SIG-M5 treated with dmso at 0.1 percent for 504 hours (cell line): ENCODE measurements around the gene SALL3.

Source experiments
- DNase-seq: peaks from one replicate; lab custom pipeline; 2025; ENCODE audit not compliant: unreplicated experiment; lab: John Stamatoyannopoulos, UW

The SALL3 gene

DNA sequence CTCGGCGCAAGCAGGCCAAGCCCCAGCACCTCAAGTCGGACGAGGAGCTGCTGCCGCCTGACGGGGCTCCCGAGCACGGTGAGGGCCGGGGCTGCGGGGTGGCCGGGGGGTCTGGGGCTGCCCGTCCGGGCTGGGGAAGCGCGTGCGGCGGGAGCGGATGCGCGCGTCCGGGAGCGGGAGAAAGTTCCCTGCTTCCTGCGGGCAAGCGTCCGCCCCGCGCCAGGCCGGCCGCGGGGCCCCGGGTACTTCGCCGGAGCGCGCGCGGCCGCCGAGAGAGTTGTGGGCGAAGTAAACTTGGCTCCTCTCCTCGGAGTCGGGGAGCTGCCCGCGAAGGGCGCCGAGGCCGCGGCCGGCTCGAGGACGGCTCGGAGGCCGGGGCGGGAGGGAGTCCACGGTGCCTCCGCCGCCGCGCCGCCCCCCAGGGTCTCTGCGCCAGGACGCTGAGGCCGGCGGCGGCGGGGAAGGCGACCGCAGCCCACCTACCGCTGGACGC is 707 bp downstream of the SALL3 start:
- no peak for DNase-seq

DNA sequence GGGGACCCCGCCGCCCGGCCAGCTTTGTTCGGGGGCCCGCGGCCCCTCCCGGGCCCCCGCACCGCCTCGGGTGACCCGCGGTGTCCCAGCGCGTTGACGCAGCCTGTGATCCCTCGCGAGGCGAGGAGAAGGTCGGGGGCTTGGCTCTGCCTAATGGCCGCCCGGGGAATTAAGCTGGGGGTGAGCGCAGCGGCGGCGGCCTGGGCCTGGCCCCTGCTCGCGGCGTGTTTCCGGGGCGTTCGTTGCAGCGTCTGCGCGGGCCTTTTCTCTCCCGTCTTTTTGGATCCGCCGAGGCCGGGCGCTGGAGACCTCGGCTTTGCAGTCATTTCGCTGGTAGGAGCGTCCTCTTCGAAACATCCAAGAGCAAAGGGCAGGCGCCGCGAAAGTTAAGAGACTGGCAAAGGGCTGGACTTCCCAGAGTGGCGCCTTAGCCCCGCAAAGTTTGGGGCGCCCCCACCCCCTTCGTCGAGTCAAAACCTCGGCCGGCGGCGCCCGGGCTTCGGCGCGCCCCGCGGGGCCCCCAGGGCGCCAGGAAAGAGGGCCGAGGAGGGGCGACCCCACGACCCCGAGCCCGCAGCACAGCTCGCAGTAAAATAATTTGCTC is 1.3 kb downstream of the SALL3 start:
- no peak for DNase-seq

DNA sequence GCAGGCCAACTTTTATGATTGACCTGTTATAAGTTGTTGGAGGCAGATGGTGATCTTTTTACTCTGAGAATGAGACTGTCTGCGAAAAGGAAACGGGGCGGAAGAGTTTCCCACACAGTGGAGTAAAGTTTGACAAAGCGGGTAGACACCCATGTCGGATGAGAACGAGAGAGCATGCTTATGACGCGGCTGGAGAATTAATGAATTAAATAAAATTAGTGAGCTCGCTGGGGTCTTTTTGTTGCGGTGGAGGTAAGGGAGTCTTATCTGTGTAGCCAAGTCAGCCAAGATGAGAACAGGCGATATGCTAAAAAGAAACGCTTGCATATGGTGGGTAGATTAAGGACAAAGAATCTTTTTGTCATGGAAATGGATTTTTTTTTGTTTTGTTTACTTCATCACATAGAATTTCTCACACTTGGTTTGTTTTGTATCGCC is 1.8 kb downstream of the SALL3 start:
- no peak for DNase-seq

DNA sequence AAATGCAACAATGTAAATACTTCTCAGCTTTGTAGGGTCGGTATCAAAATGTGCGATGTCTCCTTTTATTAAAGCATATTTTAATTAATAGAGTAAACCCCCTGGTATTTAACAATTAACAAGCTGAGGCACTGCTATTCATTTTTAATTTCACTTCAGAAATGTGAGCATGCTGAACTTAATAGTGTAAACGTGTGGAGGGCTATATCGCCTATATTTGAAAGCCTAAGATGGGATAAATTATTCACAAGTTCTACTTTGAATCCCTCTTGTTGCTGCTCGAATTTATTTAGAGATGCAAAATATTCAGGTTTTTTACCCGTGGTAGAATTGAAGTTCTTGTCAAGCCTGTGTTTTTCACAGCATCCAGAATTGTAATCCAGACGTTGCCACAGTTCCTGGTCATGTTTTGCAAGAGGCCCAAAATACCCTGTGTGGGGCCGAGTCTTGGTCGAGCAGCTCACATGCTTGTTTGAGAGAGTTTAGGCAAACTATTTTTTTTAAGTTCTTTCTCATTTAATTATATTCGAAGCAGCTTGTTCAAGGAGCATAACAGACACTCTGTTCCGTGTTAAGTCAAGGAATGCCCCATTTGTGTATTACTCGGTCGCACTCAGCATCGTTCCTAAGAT is 2.5 kb downstream of the SALL3 start:
- DNase-seq, result peak; percentile 36

DNA sequence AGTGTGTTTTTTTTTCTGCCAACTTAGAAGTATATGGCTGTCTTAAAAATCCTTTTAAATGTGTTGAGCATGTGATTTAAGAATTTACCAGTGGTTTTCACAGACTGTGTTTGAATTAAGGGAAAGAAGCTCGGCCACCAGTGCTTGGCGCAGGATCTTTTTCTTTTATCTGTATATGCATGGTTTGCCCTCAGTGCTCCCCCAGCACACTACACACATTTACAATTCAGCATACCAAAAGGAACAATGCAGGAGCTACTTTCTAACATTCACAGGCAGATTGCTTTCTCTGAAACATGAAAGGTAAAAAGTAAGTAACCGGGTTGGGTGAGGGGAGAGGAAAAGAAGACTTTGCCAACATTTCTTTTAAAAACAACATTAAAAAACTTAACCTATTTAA is 3.9 kb downstream of the SALL3 start:
- no peak for DNase-seq

DNA sequence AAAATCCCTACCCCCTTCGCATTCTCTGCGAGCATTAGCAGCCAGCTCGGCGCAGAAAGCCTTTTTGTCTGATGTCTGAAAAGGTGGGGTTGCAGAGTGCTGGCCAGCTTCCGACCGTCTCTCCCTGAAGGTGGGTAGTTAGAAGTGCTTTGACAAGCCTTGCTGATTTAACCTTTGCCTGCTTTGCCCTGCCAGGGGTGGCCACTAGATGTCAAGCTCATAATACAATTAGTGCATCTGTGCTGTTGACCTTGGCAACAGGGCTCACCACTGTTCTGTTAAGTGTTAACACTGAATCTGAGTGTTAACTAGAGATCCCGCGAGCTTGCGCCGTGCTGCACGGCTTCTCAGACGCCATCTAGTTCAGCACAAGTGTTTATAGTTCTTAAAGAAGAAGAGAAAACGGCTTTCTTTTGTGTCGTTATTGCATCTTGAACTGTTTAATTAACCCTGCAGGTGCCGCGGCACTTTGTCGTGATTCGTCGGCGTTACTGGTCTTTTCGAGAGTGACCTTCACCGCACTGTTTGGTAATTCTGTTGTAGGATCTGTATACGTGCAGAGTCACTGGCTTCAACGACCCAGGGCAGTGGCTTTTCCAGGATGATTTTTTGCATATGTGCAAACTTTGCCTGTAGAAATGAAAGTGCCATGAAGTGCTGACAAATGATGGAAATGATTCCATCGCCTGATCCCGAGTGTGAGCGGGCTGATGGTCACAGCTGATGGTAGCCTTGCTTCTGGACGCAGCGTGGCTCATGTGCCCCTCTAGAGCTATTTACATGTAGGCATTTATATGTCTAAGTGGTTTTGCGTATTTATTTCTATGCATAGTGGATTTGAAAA is 5.5 kb downstream of the SALL3 start:
- DNase-seq, result peak; percentile 15

DNA sequence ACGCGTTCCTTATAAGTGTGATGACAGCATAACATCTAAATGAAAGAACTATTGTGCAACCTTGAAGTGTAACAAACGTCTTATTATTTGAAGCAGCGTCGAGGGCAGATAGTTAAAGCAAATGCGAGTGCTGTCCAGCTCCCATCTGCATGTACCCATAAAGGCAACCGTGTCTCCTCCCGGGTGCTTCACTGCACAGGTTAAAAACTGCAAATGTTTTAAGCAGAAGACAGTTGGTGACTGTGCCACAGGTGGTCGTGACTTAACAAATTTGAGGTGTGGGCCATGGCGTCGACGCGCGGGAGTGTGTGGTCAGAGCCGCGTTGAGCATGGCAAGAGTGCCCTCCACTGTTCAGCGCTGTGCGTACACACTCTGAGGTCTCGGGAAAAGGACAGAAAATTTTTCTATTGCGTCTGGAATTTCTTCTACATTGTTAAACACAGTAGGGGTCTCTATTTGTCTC is 6.4 kb downstream of the SALL3 start:
- peak; percentile 45 for DNase-seq

DNA sequence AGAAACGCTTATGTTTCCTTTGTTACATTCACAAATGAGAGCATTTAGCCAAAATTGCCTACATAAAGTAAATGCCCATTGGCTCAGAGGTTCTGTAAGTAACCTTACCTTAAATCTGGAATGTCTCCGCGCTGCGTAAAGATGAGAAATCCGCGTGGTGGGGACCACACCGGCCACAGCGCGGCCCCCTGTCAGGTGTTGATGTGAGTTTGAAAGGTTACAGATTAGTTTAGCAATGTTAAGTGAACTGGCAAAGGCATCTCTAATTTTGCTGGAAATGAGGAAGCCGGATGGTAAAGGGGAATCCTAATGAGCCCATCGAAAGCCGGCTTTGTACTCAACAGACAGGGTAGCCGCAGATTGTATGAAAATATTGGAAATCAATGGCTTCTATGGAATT is 11.8 kb downstream of the SALL3 start:
- no peak for DNase-seq

DNA sequence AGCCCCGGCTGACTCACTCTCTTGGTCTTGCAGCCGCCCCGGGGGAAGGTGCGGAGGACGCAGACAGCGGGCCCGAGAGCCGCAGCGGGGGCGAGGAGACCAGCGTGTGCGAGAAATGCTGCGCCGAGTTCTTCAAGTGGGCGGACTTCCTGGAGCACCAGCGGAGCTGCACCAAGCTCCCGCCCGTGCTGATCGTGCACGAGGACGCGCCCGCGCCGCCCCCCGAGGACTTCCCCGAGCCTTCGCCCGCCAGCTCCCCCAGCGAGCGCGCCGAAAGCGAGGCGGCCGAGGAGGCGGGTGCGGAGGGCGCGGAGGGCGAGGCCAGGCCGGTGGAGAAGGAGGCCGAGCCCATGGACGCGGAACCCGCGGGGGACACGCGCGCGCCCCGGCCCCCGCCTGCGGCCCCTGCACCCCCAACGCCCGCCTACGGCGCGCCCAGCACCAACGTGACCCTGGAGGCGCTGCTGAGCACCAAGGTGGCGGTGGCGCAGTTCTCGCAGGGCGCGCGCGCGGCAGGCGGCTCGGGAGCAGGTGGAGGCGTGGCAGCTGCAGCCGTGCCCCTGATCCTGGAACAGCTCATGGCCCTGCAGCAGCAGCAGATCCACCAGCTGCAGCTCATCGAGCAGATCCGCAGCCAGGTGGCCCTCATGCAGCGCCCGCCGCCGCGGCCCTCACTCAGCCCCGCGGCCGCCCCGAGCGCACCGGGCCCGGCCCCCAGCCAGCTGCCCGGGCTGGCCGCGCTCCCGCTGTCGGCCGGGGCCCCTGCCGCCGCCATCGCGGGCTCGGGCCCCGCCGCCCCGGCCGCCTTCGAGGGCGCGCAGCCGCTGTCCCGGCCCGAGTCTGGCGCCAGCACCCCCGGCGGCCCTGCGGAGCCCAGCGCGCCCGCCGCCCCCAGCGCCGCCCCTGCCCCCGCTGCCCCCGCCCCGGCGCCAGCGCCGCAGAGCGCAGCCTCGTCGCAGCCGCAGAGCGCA is 12.7 kb downstream of the SALL3 start:
- DNase-seq, result no peak

DNA sequence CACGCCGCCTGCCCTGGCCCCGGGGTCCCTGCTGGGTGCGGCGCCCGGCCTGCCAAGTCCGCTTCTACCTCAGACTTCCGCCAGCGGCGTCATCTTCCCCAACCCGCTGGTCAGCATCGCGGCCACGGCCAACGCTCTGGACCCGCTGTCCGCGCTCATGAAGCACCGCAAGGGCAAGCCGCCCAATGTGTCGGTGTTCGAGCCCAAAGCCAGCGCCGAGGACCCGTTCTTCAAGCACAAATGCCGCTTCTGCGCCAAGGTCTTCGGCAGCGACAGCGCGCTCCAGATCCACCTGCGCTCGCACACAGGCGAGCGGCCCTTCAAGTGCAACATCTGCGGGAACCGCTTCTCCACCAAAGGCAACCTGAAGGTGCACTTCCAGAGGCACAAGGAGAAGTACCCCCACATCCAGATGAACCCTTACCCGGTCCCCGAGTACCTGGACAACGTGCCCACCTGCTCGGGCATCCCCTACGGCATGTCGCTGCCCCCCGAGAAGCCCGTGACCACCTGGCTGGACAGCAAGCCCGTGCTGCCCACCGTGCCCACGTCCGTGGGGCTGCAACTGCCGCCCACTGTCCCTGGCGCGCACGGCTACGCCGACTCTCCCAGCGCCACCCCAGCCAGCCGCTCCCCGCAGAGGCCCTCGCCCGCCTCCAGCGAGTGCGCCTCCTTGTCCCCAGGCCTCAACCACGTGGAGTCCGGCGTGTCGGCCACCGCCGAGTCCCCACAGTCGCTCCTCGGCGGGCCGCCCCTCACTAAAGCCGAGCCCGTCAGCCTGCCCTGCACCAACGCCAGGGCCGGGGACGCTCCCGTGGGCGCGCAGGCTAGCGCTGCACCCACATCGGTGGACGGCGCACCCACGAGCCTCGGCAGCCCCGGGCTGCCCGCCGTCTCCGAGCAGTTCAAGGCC is 13.7 kb downstream of the SALL3 start:
- DNase-seq, result no peak

DNA sequence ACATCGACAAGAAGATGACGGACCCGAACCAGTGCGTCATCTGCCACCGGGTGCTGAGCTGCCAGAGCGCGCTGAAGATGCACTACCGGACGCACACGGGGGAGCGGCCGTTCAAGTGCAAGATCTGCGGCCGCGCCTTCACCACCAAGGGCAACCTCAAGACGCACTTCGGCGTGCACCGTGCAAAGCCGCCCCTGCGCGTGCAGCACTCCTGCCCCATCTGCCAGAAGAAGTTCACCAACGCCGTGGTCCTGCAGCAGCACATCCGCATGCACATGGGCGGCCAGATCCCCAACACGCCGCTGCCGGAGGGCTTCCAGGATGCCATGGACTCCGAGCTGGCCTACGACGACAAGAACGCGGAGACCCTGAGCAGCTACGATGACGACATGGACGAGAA is 14.4 kb downstream of the SALL3 start:
- DNase-seq, result no peak

DNA sequence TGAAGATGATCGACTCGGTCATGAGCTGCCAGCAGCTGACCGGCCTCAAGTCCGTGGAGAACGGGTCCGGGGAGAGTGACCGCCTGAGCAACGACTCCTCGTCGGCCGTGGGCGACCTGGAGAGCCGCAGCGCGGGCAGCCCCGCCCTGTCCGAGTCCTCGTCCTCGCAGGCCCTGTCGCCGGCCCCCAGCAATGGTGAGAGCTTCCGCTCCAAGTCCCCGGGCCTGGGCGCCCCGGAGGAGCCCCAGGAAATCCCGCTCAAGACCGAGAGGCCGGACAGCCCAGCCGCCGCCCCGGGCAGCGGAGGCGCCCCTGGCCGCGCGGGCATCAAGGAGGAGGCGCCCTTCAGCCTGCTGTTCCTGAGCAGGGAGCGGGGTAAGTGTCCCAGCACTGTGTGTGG is 14.9 kb downstream of the SALL3 start:
- DNase-seq, result no peak

DNA sequence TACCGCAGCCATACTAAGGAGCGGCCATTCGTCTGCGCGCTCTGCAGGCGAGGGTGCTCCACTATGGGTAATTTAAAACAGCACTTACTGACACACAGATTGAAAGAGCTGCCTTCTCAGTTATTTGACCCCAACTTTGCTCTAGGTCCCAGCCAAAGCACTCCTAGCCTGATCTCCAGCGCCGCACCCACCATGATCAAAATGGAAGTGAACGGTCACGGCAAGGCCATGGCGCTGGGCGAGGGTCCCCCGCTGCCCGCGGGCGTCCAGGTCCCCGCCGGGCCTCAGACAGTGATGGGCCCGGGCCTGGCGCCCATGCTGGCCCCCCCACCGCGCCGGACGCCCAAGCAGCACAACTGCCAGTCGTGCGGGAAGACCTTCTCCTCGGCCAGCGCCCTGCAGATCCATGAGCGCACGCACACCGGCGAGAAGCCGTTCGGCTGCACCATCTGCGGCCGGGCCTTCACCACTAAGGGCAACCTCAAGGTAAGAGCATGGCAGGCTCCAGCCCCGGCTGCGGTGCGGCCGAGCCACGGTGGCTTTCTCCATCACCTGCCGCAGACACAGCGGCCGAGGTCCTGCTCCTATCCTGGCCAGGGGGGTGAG is 15.5 kb downstream of the SALL3 start:
- DNase-seq, result no peak

DNA sequence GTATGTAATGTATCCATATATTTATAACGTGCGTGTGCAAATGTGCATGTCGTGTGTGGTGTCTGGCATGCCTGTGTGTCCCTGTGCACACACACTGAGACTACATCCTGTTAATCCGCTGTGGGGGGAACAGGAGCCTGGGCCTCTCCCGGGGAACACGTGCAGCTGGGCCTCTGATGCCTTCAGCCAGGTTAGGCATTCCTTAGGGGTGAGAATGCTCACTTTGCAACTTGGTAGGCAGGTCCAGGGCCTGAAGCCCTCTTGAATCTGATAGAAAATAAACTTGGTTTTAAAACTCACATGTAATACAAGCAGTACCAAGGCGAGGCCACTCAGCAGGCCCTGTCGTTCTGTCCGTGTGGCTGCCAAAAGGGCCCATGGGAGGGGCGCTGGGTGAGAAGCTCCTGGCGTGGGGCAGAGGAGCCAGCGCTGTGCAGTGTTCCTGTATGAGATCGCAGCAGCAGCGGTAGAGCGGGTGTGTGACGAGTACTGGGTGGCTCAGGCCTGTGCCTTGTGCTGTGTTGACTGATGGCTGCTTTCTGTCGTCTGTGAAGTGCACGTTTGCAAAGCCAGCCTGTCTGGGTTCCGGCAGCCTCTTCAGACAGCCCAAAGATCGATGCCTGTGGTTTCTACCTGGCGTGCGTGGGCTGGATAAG is 16.2 kb downstream of the SALL3 start:
- DNase-seq, result no peak

DNA sequence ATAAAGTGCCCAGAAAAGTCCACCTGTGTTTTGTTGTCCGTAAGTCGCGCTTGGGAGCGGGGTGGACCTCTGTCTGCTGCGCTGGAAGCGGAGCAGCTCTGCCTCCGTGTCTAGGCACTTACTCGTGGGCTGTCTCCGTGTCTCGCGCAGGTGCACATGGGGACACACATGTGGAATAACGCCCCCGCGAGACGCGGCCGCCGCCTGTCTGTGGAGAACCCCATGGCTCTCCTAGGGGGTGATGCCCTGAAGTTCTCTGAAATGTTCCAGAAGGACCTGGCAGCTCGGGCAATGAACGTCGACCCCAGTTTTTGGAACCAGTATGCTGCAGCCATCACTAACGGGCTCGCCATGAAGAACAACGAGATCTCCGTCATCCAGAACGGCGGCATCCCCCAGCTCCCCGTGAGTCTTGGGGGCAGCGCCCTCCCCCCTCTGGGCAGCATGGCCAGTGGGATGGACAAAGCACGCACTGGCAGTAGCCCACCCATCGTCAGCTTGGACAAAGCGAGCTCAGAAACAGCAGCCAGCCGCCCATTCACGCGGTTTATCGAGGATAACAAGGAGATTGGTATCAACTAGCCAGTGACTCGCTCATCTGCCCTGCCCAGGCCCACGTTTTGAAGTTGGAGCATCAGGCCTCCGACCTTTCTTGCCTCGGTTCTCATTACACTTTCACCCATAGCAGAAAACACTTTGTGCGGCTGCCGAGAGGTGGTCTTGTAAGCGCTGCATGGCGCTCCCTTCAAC is 17.3 kb downstream of the SALL3 start:
- DNase-seq, result no peak

DNA sequence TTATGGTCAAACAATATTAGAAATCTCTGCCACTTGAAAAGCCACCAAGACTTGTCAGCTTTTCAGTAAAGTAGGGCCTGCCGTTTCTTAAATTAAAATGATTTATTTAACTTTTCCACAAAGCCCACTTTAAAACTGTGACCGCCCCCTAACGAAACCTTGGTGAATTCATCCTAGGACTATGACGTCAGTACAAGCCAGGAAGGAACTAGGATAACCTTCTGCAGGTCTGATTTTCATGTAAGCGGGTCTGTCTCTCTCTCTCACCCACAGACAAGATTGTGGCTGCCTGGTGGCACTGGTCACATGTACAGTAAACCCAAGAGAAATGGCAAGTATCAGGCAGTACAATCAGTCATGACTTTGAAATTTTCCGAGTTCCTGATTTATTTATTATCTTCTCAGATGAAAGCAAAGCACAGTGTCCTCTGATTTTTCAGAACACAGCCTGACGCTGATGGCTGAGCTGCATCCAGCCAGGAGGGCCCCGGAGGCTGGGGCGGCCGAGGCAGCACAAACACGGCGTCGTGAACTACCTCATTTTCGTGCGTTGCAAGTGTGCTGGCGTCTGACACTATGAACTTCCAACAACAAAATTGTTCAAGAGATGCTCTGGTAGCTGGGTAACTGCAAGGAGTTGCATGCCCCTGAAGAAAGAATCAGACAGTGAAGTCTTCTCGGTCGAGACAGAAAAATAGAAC is 18.9 kb downstream of the SALL3 start:
- DNase-seq, result no peak

DNA sequence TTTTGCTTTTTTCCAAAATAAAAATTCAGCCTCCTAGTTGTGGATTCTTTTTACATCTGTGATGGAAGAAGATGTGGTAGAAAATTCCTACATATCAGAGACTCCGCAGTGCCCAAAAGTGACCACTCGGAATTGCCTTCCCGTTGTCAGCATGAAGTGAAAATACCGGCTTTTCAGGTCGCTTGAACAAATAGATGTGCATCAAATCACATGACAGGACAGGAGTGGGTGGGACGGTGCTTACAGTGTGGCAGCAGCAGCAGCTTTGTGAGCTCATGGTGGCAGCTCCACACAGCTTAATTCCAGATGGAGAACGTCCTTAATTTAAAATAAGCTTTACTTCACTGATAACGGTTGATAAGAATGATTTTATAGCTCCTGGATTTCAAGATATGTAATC is 20.3 kb downstream of the SALL3 start:
- DNase-seq, result peak; percentile 12

DNA sequence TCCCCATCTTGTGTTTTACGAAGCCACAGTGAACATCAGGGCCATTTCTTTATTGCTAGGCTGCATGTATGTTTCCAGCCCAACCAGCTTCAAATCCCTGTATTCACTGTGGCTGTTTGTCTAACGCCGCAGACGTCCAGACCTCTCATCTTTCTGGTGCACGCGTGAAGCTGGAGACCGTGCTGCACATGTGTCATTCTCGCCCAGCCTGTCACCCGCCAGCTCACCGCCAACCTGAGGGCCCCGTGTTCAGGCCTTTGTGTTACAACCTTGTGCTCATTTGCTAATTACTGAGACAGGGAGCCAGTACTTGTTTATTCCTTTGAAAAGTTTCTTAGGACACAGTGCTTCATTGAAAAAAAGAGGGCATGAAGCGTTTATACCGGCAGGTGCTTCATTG is 21.4 kb downstream of the SALL3 start:
- DNase-seq, result no peak
